ENCODE measurements around the gene ATE1.

DNA sequence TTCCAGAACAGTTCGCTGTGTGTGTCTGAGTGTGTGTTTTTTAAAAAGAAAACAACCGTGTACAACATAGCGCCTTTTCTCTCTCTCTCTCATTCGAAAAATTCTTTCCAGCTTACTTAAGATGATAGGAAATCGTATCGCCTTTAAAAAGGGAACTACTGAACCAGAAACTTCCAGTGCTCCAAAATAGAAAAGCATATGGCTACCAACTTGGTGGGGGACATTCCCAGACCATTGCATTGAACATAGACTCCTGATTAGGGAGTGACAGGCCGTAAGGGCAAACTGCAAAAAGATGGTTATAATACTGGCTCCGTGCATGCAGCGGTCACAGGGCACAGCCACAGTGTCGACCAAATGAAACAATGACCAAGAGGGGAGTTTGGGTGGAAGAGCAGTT, 235.2 kb downstream of the ATE1 start:
- TF ChIP-seq, protein P1, sequence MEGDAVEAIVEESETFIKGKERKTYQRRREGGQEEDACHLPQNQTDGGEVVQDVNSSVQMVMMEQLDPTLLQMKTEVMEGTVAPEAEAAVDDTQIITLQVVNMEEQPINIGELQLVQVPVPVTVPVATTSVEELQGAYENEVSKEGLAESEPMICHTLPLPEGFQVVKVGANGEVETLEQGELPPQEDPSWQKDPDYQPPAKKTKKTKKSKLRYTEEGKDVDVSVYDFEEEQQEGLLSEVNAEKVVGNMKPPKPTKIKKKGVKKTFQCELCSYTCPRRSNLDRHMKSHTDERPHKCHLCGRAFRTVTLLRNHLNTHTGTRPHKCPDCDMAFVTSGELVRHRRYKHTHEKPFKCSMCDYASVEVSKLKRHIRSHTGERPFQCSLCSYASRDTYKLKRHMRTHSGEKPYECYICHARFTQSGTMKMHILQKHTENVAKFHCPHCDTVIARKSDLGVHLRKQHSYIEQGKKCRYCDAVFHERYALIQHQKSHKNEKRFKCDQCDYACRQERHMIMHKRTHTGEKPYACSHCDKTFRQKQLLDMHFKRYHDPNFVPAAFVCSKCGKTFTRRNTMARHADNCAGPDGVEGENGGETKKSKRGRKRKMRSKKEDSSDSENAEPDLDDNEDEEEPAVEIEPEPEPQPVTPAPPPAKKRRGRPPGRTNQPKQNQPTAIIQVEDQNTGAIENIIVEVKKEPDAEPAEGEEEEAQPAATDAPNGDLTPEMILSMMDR (IDR thresholded peaks at IDR 0.05; ENCODE audit: poor library complexity) = no peak
- TF ChIP-seq EZH2 (IDR thresholded peaks at IDR 0.05; ENCODE audit: borderline replicate concordance) (no peak), EZH2phosphoT487 (IDR thresholded peaks at IDR 0.05; ENCODE audit: low read depth, severe bottlenecking, unreplicated experiment) (no peak)

Data from hepatocyte (in vitro differentiated cells).